Activated T-cell treated with anti-CD3 and anti-CD28 coated beads, Interleukin-2, amount 50 U/mL, for 4 hours (primary cell): ENCODE measurements around the gene CLEC12A. TPM values are rescaled to one million over a fixed set of nuclear protein-coding genes. Genes with fewer than 3 reads are reported as not detected.

Experiments
- ATAC-seq, 2 donors: fragments of 200-7000 bp; cut with Tn5 transposase; one replicate each; pipeline ENCODE4 v1.10.0; 2021
- DNase-seq: peaks from one replicate; pipeline ENCODE4 v3.0.0-alpha.2; 2020
- H3K27me3 Mint-ChIP-seq: one replicate; pipeline ENCODE4 v1.8.0; 2021; ENCODE audit warnings: low read depth, mixed read lengths
- H3K36me3 Mint-ChIP-seq: one replicate; pipeline ENCODE4 v1.8.0; 2022; ENCODE audit warnings: mixed read lengths; ENCODE audit not compliant: insufficient read depth
- H3K4me1 Mint-ChIP-seq: one replicate; pipeline ENCODE4 v1.8.0; 2021; ENCODE audit warnings: low read depth, mixed read lengths
- H3K4me3 Mint-ChIP-seq: one replicate; pipeline ENCODE4 v1.8.0; 2021; ENCODE audit warnings: mild to moderate bottlenecking, moderate library complexity, mixed read lengths
- H3K9me3 Mint-ChIP-seq: one replicate; pipeline ENCODE4 v1.8.0; 2021; ENCODE audit warnings: mixed read lengths
- total RNA-seq, 3 donors: library from RNA; stranded (reverse); gene quantifications; one replicate each; pipeline ENCODE4 v1.2.1, GENCODE V29; 2021

The CLEC12A gene
- total RNA-seq, 3 donors from 2014 or later: not detected

GRCh38 chr12:10033783-10034545 is 62.8 kb downstream of the CLEC12A start:
- no peaks in the 10 kb centered on the region for H3K27me3 Mint-ChIP-seq
- H3K9me3 Mint-ChIP-seq: no peaks in the 10 kb centered on the region
- DNase-seq (no peak), ATAC-seq (no peak)
- H3K4me1 Mint-ChIP-seq: no peaks in the 10 kb centered on the region
- H3K36me3 Mint-ChIP-seq: no peaks in the 10 kb centered on the region
- H3K4me3 Mint-ChIP-seq: no peak overlapping the region

Other genes starting within 250 kb of the CLEC12A start
- gene CLECL1, start 238.3 kb upstream of the CLEC12A start, total RNA-seq: 10 to 100 TPM in 2 of 3 donors, 1 to 10 TPM in 1; 9.8 to 14.8 (median 12.1) TPM
- gene CD69, start 210.5 kb upstream of the CLEC12A start, total RNA-seq: 100 to 1,000 TPM; 253 to 322 (median 318) TPM
- not detected for gene KLRF1, start 143.9 kb upstream of the CLEC12A start, total RNA-seq
- gene CLEC2B, start 102.1 kb upstream of the CLEC12A start, total RNA-seq: 10 to 100 TPM in 1 of 3 donors, 1 to 10 TPM in 2; 8.4 to 13.7 (median 8.9) TPM
- gene KLRF2, start 89.9 kb upstream of the CLEC12A start, total RNA-seq: not detected
- gene CLEC2A, start 39.0 kb upstream of the CLEC12A start, total RNA-seq: not detected
- not detected for gene CLEC1B, start 27.7 kb downstream of the CLEC12A start, total RNA-seq
- gene CLEC12B, start 39.2 kb downstream of the CLEC12A start, total RNA-seq: not detected
- not detected for gene CLEC9A, start 59.3 kb downstream of the CLEC12A start, total RNA-seq
- gene CLEC1A, start 127.6 kb downstream of the CLEC12A start, total RNA-seq: not detected
- gene CLEC7A, start 158.8 kb downstream of the CLEC12A start, total RNA-seq: under 1 TPM in 2 of 3 donors, not detected in 1; 0.16 to 0.69 TPM
- not detected for gene OLR1, start 200.7 kb downstream of the CLEC12A start, total RNA-seq
- gene TMEM52B, start 207.6 kb downstream of the CLEC12A start, total RNA-seq: not detected
- 10 to 100 TPM in 1 of 3 donors, 1 to 10 TPM in 2; 6.3 to 10.4 (median 9.3) TPM for gene GABARAPL1, start 241.5 kb downstream of the CLEC12A start, total RNA-seq